ACHN (cell line): ENCODE measurements around the gene GPC6.

Experiments used
- DNase-seq: peaks from one replicate; pipeline ENCODE4 v3.0.0-alpha.2; 2015
- in situ Hi-C: cut with HindIII; loops from 2 replicates; pipeline ENCODE4 v1.10.0; 2017; ENCODE audit warnings: low sequenced_read_pairs, low pct_ligation_motif_present, low pct_unique_long_range_greater_than_20kb

Gene GPC6

DNA sequence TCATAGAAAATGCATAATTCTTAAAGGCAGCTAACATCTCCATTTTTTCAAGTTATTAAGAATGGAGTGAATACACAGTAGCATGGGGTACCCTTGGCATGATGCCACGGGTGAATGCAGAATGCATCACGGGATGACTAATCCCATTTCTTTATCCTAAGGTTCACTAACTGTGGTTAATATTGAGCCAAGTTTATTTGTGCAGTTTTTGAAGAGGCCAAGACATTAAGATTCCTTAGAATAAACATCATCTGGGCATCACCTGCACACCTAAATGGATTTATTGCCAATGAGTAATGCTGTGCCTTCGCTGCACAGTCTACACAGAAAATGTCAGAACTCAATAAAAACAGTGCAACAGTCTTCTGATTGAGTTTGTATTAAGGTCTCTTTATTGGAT is 333.1 kb downstream of the GPC6 start:
- peak; percentile 96 for DNase-seq
- in situ Hi-C loops = no loop called here

DNA sequence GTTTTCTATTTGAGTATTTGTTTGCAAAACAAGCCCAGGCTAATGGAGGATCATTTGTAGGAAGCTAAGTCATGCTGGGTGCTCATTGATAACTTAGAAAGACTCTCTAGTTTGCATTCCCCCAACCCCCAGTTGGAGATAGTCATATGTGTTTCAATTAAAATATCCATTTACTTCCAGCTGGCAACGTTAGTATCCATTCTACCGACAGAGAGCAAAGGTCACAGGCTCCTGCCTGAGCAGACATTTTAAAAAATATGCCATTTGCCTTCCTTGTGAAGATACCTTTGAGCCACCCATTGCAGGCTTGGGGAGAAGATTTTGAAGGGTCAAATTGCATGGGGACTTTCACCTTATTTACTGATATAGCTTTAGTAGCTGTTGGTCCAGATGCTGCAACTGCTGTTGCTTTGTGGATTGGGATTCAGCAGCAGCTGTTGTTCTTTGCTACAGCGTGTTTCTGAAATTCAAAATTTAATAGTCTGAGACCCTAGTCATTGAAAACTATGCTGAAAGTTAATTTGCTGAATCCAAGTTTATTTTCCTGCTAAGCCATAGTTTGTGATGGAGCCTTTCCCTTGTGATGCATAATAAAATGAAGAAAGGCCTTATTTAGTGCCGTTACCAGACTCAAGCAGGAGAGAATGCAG is 335.1 kb downstream of the GPC6 start:
- in situ Hi-C loops = no loop called here
- no peak for DNase-seq

DNA sequence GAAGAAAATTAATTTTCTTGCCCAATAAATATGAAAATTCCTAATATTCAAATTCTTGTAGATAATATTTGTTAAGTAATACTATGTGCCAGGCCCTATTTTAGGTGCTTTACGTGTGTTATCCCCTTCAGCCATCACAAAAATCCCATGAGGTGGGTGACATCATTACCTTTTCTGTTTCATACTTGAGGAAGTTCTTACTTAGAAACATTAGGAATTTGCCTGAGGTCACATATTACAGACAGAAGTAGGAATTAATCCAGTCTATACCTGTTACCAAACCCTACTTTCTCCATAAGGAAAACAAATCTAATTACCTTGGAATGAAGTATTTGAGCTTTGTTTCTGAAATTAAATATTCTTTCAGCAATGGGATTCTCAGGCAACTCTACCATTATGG is 336.1 kb downstream of the GPC6 start:
- in situ Hi-C loops = no loop called here
- DNase-seq = no peak

DNA sequence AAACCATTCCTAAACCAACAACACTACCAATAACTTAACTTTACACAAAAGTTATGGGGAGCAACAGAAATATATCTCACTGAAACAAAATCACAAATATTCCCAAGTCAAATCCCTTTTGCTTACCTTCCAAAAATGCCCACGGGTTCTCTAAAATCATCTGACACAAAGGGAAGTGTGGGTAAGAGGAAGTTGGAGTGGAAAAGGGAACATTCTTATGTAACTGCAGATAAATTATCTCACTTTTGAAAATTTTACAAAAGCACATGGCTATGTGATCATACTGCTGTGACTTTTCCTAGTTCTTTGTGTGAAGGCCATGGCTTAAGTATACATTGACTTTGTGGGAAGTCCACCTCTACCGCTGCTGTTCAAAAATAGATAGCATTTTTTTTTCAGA is 350.5 kb downstream of the GPC6 start:
- in situ Hi-C loops = no loop called here
- DNase-seq = no peak

DNA sequence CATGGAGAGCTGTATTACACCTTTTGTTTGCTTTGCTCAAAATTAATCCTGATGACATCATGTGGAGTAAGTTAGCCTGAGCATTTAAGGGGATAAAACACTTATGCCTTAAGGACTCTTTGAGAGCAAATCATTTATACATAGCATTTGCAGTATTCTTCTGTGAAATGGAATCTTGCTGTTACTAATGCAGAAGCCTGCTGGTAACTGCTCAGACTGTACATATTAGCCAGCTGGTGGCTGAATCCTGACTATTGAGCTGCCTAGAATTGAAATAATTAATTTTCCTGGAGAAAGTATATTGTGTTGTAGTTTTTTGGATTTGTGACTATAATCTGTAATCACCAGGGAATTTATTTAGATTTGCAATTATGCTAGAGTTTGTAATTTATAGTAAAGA is 363.2 kb downstream of the GPC6 start:
- DNase-seq = no peak
- in situ Hi-C loops = no loop called here

DNA sequence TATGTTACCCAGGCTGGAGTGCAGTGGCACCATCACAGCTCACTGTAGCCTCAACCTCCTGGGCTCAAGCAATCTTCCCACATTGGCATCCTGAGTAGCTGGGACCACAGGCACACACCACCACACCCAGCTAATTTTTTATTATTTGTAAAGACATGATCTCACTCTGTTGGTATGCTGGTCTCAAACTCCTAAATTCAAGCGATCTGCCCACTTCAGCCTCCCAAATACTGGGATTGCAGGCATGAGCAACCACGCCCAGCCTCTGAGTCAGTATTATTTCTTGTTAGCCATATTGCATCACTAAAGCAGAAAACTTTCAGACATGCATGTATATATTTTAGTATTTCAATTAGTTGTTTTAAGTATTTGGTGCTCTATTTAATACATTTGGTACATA is 376.4 kb downstream of the GPC6 start:
- peak; percentile 60 for DNase-seq
- in situ Hi-C loops = no loop called here

DNA sequence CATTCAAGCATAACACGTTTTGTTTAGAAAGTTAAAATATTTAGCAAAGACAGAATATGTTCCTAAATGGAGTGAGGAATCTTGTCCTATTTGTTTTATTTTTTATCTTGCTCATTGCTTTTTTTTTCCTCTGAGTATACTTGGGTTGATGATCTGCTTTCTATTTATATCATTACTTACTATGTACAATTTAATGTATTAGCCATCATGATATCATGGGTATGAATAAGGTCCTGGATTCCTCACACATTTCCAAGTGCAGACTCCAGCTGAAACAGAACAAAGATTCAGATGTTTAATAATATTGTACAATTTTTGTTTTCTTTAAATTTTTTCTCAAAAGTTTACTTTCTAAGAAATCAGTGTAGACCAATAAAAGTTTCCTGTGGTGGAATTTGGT is 388.2 kb downstream of the GPC6 start:
- no peak for DNase-seq
- in situ Hi-C loops = no loop called here

DNA sequence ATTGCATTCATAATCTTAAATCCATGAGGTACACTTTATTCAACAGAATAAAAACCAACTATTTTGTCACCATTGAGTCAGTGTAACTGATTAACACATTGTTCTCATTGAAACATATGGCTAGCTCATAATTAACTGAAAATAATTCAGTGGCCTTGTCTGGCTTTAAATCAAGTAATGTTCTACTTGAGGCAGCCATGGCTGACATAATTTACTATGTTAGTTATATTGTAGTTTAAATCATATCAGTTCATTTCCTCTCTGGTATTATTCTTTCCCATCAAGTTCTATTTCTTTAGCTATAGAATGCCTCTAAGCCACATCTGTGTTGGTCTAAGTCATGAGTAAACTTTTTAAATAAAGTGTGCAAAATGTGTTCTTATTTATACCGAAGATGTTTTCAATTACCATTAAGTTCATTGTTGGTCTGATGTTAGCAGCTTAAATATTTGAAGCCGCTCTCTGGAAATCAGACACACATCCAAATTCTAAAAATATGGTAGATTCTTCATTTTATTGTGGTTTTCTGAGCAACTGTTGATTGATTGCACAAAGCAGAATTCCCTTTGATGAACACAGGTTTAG is 393.7 kb downstream of the GPC6 start:
- in situ Hi-C loops = no loop called here
- DNase-seq = no peak

DNA sequence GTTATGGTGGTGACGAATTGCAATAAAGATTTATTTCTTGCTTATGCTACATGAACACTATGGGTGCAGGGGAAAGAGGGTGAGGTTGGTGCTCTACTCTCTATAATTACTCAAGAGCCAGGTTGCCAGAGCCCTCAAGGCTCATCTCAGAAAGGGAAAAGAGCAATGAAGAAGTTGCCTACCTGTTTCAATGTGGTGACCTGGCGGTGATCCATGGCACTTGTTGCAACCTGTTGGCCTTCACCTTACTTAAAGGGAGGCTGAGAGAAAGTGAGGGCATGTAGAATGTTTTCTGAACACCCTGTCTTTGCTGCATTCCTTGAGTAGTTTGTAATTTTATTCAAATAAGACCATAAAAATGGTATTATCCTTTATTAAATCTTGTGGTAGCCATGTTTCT is 394.4 kb downstream of the GPC6 start:
- in situ Hi-C loops = no loop called here
- DNase-seq = no peak

DNA sequence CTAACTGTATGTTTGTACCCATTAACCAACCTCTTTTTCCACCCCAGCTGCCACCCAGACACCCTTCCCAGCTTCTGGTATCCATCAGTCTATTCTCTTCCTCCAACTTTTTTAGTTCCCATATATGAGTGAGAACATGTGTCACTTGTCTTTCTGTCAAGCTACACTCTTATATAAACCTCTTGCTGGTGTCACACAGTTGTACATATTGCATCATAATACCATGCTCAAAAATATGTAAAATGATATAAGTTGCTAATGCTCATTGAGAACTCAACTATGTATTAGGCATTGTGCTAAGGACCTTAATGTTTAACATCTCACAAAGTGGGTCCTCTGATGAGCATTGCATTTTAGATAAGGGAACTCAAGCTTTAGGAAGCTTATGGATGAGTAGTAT is 395.4 kb downstream of the GPC6 start:
- in situ Hi-C loops = no loop called here
- no peak for DNase-seq

DNA sequence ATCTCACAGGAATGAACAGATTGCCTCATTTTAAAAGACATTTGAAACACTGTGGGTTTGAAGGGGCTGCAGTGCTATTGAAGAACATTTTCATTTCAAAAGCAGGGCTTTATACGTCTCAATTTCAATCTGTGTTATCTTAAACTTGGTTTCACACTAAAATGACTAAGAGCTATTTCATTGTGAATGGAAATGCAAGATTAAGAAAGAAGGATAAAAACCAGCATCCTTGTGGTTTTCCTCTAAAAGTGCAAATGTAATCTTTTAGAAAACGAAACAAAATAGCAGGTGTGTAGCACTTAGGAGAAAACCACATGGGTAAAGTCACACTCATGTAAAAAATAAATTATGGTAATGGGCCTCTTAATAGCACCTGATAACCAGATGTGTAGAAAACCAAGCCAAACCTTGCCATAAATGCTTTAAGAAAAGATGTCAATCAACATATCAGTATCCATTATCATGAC is 397.7 kb downstream of the GPC6 start:
- in situ Hi-C loops = no loop called here
- no peak for DNase-seq

DNA sequence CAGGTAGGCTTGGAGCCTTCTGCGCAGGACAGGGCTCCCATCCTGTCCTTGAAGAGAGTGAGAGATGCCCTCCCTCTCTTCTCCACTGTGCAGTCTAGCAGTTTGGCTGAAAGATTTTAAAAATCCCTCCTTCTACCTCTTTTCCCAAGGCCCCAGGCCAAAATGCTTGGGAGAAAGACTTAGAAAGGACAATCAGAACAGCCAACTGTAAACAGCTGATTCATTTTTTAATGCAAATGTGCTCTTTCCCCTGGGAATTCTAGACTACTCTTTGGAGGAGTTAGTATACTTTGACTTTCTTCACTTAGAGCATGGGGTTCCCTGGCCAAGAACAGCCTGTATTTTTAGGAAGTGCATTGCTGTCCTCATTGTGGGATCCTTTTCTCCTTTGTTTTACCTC is 398.9 kb downstream of the GPC6 start:
- DNase-seq = no peak
- in situ Hi-C loops = no loop called here

DNA sequence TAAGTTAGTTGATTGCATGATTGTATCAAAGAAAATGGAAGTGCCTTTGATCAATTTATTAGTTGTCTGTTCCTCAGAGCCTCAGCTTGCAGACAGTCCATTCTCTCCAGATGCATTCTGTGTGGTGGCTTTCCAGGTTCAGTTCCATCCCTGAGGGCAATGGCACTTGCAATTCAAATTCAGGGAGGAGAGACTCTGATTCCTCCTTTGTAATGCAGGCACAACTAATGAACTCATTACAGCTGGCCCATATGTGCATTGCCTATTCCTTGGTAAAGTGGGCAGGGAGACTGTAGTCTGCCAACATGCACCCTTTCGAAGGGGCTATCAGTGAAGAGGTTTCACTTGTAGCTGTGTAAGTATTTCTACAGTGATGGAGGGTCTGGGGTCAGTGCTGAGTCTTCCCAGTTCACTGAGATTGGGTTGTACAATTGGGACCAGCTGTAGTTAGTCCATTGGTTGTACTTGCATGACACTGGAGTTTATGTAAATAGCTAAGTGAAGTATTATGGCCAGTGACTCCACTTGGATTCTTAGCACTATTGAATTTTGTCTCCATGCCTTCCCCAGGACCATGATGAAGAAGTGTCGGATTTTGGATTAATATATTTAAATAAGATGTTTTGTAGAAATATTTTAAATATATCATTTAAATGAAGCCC is 401.7 kb downstream of the GPC6 start:
- in situ Hi-C loops = no loop called here
- no peak for DNase-seq

DNA sequence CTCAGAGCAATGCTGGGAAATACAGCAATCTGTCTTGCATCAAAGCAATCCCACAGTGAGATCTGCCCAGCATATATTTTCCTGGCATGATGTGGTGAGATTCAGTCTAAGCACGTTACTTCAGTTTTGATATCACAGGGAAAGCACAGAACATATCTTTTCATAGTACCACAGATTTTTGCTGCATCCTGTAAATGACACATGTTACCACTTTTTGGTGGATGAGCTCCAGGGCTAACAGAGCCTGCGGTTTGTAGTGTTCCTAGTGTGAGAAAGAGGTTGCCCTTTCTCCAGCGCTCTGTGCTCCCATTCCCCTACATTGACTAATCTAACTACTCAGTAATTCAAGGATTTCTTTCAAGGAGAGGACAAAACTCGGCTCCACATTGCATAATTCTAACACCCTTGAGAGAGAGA is 409.0 kb downstream of the GPC6 start:
- no peak for DNase-seq
- in situ Hi-C loops = no loop called here

DNA sequence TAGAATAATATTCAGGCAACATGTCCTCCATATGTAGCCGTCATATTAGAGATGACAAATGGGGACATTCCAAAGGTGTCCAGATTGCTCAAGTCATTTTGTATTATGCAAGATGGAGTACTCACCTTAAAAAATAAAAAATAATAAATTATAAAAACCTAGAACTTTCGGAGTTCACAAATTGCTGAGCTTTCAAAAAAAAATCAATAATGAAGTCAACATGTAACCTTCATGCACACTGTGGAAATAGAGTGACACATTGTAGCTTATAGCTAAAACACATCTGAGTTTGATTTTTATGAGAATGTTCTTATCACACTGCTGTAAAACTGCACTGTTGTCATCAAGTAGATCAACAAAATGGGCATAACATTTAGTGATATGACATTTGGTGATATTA is 411.2 kb downstream of the GPC6 start:
- DNase-seq = no peak
- in situ Hi-C loops = no loop called here

DNA sequence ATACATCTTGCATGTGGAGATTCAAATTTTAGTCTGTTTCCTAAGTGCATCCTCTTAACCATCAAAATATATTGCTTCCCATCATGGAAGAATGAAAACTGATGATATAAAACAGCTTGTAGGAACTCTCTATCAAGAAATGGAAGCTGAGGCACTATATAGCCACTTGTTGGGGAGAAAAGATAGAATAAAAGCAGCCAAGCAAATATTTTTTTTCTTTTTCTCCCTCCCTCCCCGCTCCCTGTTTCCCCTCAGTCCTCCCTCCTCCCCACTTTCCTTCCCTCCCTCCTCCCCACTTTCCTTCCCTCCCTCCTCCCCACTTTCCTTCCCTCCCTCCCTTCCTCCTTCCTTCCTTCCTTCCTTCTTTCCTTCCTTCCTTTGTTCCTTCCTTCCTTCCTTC is 413.8 kb downstream of the GPC6 start:
- in situ Hi-C loops = no loop called here
- DNase-seq = no peak

DNA sequence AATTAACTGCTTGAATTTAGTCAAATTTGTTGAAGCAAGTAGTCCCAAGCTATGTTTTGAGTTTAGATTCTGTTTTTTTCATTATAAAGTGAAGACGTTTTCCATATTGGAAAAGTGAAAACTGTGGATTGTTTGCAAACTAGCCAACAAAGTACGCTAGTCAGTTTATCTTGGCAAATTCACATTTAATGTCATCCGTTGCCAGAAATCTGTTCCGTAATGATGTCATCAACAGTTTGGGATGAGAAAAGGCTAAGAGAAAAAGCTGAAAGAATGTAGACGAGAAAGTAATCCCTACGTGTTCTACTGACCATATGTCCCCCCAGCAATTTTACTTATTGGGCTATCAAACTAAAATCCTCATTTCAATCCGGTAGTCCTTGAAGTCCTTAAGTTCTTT is 419.6 kb downstream of the GPC6 start:
- in situ Hi-C loops = no loop called here
- no peak for DNase-seq

DNA sequence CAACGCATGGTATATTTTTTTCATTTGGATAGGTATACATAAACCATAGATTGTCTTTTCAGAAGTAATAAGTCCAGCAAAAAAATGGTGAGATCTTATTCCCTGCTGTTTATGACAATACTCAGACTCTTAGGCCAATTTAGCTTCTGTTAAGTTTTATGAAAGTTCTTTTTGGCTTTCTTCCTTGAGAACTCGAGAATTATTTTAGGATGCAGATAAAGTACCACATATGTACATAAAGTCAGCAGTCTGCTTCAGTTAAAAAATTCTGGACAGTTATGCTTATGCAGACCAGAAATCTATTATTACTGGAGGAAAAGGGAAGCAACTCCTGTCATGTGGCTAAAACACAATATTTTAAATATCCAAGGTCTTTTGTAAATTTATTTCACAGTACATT is 422.9 kb downstream of the GPC6 start:
- in situ Hi-C loops = no loop called here
- DNase-seq = no peak

DNA sequence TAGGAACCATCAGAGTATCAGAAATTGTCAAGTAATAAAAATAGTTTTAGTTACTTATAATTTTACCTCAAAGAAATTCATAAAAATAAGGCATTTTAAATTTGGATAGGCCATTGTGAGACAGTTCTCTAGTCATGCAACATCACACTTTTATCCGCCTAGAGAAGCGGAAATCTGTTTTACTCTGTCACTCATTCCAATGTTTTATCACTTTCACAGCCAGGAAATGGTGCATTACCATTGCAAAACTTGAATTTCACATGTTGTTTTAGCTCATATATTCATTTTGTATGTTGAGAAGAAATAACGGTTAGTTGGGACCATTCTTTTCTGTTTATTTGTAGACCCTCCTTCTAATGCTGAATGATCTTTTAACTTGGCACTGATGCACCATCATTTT is 427.2 kb downstream of the GPC6 start:
- DNase-seq = no peak
- in situ Hi-C loops = no loop called here

DNA sequence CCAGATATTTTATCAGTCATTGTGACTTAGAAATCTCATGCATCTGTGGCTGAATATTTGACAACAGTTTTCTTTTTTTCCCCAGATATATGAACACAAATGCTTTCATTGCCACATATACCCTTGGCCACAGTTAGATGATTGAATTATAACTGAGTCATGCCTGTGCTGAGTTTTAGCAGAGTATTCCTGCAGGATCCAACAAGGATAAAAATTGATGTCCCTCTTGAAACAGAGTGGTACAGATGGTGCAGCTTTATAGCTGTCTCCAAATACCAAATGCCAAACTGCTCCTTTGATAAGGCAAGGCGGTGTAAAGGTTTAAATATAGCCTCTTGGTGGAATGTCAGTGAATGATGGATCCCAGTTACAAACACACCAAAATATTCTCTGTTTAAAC is 428.5 kb downstream of the GPC6 start:
- in situ Hi-C loops = no loop called here
- no peak for DNase-seq
